Stimulated activated CD8-positive, alpha-beta memory T cell treated with anti-CD3 and anti-CD28 coated beads, Interleukin-4, amount 100 ng/mL, for 4 hours (primary cell): ENCODE measurements around the gene TNFAIP3.
"Not testable (repeated sequence)": the region's sequence is repeated elsewhere in the genome, so short reads cannot be mapped to it uniquely, and the experiment has no call there.

Experiments used
- DNase-seq, 2 donors: peaks; one replicate each; pipeline ENCODE4 v3.0.0-alpha.2; 2020; ENCODE audit warnings: low read depth in 2 of 2, low spot score in 1 of 2

TNFAIP3 gene

DNA sequence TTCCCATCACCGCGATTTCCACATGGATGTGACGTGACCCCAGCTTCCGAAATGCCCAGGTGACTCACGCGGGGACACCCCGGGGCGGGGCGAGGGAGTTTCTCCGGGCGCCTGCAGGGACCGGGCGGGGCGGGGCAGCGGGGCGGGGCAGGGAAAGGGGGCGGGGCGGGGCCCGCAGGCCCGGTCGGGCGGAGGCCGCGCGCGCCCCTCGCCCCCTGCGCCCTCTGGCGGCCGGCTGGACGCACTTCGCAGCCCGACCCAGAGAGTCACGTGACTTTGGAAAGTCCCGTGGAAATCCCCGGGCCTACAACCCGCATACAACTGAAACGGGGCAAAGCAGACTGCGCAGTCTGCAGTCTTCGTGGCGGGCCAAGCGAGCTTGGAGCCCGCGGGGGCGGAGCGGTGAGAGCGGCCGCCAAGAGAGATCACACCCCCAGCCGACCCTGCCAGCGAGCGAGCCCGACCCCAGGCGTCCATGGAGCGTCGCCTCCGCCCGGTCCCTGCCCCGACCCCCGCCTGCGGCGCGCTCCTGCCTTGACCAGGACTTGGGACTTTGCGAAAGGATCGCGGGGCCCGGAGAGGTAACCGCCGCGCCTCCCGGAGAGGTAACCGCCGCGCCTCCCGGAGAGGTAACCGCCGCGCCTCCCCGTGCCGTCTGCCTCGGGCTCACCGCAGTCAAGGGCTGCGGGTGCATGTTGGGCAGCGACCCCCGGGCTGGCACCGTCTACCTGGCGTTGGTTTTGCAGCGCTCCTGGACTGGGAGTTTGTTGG lies at the start of gene TNFAIP3:
TNFAIP3 (plus strand) TSS at position 346 of the 771 bp plus-strand sequence. CDS start 3,969 bp downstream, outside the sequence.
- DNase-seq: peak; percentile 88 to 92

DNA sequence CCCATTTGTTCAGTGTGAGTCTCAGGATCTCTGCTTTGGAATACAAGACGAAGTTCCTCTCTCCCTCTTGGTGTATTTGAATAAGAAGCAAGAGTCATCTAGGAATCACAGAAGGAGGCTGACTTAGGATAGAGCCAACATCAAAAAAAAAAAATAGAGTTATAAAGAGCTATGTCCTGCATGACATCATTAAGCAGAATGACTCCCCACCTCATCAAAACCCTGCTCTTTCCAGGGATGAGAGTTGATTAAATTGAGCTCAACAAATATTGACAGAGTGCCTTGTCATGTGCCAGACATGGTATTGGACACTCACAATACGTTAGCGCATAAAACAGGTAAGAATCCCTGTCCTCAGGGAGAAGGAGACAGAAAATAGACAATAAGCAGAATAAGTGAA lies 48.6 kb upstream of the TNFAIP3 start:
- no peak for DNase-seq

DNA sequence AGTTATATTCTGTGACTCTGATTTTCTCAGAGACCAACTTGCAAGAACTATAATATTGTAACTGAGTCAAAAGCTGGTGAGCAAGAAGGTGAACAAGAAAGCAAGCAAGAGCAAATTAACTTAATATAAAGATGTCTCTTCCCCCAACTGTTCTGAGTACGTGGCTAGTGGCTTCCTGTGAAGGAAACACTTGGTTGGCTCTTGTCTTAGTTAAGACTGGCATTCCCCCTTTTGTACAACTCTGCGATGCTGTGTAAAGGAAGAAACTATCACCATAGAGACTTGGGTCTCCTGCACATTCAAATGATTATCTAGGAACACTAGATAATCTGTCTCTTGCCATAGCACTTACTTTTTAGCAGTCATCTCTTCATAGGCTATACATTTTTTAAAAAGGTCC lies 47.3 kb upstream of the TNFAIP3 start:
- DNase-seq: no peak

DNA sequence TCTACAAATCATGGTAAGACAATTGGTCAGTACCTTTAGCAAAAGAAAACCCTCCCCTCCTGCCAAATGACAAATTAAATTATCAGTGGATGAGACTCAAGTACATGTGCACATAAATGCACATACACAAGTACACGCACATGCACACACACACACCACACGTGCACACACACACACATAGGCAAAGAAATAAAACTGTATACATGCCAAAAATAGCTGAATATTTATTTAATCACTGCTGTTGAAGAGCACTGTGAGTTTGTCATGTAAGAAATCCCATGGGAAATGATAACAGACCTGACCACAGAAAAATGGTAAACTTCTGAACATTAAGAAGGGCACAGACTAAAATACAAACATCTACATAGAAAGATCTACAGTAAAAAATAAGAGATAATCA lies 46.6 kb upstream of the TNFAIP3 start:
- DNase-seq: no peak

DNA sequence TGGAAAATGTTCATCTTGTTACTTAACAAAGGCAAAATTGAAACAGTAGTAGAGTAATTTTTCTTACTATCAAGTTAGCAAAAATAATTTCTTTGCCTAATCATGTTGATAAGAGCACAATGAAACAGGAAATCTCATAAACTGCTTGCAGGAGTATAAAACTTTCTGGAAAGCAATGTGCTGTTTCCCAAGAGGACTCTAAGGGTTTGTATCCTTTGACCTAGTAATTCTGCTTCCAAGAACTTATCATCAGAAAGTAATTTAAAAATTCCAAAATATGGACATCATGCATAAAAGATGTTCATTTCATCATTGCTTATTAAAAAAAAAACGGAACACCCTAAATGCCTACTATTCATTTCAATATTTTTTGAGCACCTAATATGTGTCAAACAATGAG lies 46.1 kb upstream of the TNFAIP3 start:
- DNase-seq: no peak

DNA sequence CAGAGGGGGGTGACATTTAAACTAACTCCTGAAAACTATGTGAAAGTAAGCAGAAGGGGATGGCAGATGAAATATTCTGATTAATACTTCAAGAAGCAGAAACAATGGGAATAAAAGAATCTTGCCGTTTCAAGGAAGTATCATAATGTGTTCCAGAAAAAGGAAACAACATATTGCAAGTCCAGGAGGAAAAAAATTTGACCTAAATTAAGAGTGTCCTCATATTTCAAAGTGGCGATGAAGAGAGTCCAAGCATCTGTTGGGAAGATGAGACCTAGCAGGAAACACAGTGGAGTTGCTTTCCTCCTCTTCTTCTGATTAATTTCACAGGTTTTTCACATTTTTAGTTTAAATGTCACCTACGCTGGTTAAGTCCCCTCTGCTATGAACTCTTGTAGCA lies 45.6 kb upstream of the TNFAIP3 start:
- no peak for DNase-seq

DNA sequence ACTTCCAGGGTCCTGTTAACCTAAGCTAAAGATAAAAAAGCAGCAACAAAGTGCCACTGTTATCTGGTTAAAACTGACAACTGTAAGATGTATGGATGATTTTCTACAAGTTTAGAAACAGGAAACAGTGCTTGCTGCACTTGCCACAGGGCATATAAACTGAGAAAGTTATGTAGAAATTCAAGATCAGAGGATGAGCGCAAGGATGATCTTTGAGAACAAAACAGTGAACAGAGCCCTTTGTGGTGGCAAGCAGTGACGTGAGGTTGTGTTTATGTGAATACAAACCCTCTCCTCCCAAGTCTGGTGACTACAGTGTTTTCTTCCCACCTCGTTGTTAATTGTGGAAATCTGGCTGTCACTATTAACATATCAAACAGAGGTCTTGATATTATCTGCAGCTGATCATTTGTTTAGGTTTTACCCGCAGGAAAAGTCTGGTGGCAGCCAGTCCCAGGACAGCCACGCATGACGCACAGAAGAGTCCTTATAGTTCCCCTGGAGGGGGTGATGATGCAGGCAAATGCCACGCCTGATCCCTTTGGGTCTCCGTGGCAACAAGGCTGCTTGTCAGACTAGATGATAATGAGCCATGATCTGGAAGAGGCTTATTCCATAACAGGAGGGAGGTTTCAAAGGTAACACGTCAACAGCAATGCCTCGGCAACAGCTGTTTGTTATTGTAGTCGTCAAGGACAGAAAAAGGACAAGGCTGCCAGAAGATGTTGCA lies 43.1 kb upstream of the TNFAIP3 start:
- DNase-seq: peak; percentile 37 to 39

DNA sequence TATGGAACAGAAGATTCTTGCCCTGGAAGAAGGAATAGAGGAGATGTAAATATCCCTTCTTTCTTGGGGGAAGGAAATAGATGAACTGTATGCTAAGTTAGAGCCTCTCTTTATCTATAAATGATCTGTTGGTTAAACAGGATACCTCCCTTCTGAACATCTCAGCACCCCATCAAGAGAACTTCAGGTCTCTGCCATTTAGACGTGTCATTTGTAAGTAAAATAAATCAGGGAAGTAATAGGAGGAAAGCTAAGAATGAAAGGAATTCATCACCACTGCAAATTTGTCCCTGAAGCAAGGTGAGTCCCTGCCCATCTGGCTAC lies 42.5 kb upstream of the TNFAIP3 start:
- DNase-seq: no peak

DNA sequence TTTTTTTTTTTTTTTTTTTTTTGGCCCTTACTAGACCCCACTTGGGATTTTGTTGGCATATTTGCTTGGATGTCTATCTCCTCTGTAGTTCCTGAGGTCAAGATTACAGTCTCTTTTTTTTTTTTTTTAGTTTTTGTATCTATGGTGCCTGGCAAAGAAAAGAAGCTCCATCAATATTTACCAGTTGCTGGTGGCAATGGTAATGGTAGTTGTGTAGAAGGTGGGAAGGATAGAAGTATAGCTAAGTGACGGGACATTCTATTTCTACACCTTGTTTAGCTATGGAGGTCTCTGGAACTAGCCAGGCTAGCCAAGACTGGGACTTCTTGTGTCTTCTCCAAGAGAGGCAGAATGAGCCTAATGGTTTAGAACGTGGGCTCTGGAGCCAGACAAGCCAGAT lies 42.2 kb upstream of the TNFAIP3 start:
- no peak for DNase-seq

DNA sequence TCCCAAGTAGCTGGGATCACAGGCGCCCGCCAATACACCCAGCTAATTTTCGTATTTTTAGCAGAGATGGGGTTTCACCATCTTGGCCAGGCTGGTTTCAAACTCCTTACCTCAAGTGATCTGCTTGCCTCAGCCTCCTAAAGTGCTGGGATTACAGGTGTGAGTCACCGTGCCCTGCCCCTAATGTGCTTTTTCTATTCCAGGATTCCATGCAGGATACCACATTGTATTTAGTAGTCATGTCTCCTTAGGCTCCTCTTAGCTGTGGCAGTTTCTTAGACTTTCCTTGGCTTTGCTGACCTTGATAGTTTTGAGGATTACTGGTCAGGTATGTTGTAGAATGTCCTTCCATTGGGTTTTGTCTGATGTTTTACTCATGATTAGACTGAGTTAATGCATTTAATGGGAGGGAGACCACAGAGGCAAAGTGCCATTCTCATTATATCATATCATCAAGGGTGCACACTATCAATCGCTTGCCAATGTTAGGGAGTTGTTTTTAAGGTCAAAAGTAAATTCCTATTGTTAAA lies 39.6 kb upstream of the TNFAIP3 start:
- DNase-seq: no peak

DNA sequence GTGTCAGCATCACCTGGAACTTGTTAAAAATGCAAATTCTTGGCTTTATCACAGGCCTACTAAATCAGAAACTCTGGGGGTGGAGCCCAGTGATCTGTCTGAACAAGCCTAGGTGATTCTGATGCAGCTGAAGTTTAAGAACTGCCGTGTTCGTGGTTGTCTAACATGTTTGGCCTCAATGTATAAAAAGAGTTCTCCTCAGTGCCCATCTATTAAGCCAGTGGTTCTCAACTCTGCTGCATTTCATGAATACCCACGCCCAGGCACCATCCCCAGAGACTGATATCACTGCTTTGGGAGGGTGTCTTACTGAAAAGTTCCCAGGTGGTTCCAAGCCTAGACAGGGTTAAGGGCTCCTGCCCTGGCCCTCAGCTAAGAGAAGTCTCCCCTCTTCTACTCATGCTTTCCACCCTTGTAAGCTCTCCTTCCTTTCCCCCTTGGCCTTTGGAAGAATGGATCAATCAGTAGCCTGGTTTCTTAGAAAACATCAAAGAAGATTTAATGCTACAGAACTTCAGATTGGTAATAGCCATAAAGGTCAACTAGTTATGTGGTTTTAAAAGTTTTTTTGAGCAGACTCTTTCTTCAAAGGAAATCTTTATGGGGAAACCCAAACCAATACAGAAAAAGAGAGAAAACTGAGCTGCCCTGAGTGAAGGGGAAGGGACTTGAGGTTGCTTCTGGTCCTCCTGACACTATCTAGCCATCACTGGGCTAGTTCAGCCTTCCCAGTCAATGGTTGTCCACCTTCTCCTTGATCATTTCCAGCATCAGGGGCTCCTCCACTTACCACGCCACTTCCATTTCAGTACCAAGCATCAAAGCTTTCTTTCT lies 38.9 kb upstream of the TNFAIP3 start:
- DNase-seq: no peak

DNA sequence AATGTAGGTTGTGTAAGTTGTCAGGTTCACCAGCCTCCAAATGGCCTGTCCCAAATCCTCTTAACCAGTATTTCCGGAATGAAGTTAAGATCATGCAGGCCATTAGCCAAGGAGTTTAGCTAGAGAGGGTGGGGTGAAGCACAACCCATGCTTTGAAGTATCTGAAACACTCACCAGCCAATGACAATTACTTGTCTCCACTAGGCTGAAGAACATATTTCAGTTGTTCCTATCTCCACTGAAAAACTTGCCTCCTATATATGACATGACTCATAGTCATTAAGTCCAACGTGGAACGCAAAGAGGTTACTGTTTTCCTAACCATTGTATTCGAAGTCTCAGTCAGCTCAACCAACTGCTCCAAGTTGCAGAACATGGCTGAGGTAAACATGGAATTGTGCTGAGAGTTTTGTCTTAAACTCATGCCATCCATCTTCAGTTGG lies 37.4 kb upstream of the TNFAIP3 start:
- no peak for DNase-seq

DNA sequence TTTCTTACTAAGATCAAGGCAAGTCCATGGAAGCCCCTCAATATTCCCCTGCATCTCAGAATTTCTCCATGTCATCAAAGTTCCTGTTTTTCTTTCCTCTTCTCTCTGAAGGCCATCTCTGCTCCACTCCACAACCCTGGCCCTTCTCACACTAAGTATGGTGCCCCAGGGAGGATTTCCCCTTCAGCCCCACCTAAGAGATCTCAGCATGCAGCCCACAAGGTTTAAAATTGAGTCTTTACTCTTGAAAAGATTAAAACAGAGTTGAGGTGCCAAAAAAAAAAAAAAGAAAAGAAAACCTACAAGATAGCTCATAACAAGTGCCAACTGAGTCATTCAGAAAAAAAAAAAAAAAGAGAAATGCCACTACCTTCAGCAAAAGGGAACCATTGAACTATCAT lies 36.5 kb upstream of the TNFAIP3 start:
- no peak for DNase-seq

DNA sequence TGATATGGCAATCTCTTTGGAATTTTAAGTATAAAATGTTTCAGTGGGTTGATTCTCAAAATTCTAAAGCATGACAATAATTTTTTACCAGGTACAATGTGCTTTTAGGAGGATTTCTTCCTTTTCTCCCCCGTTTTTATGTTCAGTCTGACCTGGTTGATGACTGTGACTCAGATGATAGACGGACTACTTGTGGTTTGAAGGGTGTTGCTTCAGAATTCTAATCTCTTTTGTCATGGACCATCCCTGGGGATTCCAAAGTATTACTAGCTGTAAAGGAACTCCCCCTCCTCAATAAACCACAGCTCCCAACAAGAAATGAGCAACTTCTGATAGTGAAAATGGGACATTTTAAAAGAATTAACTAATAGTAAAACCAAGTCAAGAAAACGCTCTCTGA lies 34.9 kb upstream of the TNFAIP3 start:
- no peak for DNase-seq

DNA sequence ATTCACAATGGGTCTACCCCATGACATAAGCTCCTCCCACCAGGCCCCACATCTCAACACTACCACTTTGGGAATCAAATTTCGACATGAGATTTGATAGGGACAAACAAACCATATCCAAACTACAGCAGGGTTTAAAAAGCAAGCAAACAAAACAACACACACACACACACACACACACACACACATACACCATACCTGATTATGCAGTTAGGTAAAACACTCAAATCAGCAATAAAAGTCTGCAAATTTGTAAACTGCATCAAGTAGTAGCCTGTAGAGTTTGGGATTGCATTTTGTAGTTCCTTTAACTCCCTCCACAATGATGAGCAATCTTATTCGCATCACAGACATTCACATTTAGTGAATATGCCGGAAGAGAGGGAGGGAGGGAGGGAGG lies 32.6 kb upstream of the TNFAIP3 start:
- no peak for DNase-seq

DNA sequence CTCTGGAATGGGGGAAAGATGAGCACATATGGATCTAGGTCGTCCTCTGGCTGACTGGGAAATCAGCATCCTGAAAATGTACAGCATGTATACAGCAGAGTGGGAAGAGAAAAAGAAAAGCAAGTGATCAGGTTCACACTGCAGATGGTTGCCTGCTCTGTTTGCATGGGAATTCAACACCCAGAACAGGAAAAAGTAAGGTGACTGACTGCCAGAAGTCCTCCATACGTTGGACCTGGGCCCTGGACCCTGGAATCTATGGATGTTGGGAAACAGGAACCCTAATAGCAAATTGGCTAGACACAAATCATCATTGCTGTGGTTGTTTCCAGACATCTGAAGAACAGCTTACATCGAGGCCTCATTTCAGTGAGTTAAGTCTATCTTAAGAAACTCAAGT lies 30.3 kb upstream of the TNFAIP3 start:
- DNase-seq: no peak

DNA sequence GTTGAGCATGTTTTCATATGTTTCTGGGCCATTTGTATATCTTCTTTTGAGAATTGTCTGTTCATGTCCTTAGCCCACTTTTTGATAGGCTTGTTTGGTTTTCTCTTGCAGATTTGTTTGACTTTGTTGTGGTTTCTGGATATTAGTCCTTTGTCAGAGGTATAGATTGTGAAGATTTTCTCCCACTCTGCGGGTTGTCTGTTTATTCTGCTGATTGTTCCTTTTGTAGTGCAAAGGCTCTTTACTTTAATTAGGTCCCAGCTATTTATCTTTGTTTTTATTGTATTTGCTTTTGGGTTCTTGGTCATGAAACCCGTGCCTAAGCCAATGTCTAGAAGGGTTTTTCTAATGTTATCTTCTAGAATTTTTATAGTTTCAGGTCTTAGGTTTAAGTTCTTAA lies 29.0 kb upstream of the TNFAIP3 start:
- not testable (repeated sequence) for DNase-seq

DNA sequence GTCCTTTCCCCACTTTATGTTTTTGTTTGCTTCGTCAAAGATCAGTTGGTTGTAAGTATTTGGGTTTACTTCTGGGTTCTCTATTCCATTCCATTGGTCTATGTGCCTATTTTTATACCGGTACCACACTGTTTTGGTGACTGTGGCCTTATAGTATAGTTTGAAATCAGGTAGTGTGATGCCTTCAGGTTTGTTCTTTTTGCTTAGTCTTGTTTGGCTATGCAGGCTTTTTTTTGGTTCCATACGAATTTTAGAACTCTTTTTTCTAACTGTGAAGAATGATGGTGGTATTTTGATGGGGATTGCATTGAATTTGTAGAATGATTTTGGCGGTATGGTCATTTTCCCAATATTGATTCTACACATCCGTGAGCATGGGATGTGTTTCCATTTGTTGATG lies 28.5 kb upstream of the TNFAIP3 start:
- DNase-seq: not testable (repeated sequence)

DNA sequence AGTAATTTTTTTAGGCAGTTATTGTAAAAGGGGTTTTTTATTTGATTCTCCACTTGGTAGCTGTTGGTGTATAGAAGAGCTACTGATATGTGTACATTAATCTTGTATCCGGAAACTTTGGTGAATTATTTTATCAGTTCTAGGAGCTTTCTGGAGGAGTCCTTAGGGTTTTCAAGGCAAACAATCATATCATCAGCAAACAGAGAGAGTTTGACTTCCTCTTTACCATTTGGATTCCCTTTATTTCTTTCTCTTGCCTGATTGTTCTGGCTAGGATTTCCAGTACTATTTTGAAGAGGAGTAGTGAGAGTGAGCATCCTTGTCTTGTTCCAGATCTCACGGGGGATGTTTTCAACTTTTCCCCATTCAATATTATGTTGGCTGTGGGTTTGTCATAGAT lies 28.0 kb upstream of the TNFAIP3 start:
- no peak for DNase-seq

DNA sequence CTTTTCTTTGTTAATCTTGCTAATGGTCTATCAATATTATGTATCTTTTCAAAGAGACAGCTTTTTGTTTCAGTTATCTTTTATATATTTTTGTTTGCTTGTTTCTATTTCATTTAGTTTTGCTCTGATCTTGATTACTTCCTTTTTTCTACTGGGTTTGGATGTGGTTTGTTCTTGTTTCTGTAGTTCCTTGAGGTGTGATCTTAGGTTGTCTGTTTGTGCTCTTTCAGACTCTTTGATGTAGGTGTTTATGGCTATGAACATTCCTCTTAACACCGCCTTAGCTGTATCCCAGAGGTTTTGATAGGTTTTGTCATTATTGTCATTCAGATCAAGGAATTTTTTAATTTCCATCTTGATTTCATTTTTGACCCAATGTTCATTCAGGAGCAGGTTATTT lies 26.8 kb upstream of the TNFAIP3 start:
- no peak for DNase-seq

DNA sequence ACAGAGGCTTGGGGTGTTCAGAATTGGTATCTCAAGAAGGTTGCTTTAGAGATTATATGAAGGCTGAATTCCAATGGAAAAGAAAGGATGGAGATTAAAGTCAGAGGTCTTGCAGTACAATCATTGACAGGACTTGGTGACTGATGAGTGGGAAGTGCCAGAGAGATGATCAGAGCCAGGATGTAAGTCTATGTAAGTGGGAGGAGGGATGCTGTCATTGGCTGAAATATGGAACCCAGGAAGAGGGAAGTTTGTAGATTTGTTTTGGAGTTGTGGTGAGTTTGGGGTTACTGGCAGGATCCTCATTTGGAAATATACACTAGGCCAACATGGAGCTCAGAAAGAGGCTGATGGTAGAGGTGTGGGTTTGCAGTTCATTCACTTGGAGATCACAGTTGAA lies 23.8 kb upstream of the TNFAIP3 start:
- no peak for DNase-seq

DNA sequence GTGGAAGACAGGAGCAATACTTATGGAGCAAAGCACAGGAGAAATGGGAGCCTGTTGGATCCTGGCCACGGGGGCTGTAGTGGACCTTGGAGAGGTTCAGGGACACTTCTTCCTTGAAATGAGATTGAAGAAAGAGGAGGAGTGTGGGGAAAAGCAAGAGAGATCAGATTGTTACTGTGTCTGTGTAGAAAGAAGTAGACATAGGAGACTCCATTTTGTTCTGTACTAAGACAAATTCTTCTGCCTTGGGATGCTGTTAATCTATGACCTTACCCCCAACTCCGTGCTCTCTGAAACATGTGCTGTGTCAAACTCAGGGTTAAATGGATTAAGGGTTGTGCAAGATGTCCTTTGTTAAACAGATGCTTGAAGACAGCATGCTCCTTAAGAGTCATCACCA lies 22.7 kb upstream of the TNFAIP3 start:
- not testable (repeated sequence) for DNase-seq
